BLaER1 treated with 17β-estradiol and CSF1 and Interleukin-3, amounts not matched to agents 10 nM and 100 nM (cell line): ENCODE measurements around the gene ZNF730.

Source experiments
- H3K27ac ChIP-seq, 11 experiments: shearing (Covaris generic); formaldehyde crosslinking; 2 replicates each; pipeline ENCODE4 v1.8.1; 2022
- H3K27me3 ChIP-seq, 11 experiments: shearing (Covaris generic); formaldehyde crosslinking; 2 replicates each; pipeline ENCODE4 v1.8.1; 2022
- H3K36me3 ChIP-seq, 11 experiments: shearing (Covaris generic); formaldehyde crosslinking; 2 replicates each; pipeline ENCODE4 v1.8.1; 2022
- H3K4me1 ChIP-seq, 10 experiments: shearing (Covaris generic); formaldehyde crosslinking; 2 replicates each; pipeline ENCODE4 v1.8.1; 2022
- H3K4me2 ChIP-seq, 11 experiments: shearing (Covaris generic); formaldehyde crosslinking; 2 replicates each; pipeline ENCODE4 v1.8.1; 2022
- H3K4me3 ChIP-seq, 10 experiments: shearing (Covaris generic); formaldehyde crosslinking; 2 replicates each; pipeline ENCODE4 v1.8.1; 2022
- H3K9ac ChIP-seq, 11 experiments: shearing (Covaris generic); formaldehyde crosslinking; 2 replicates each; pipeline ENCODE4 v1.8.1; 2022
- H3K9me3 ChIP-seq, 11 experiments: shearing (Covaris generic); formaldehyde crosslinking; replicated peaks in 1 of 11; 2 replicates each; pipeline ENCODE4 v1.8.1; 2022
- H4K20me1 ChIP-seq, 11 experiments: shearing (Covaris generic); formaldehyde crosslinking; 2 replicates each; pipeline ENCODE4 v1.8.1; 2022
- Cebpa-rat ChIP-seq, 11 experiments: shearing (Covaris generic); IDR thresholded peaks; 2 replicates each; pipeline ENCODE4 v1.8.1; 2022

The ZNF730 gene

GRCh38 chr19:23190341-23190740 is 73.5 kb downstream of the ZNF730 start:
- no peak overlapping the region for H3K9ac ChIP-seq
- TF ChIP-seq Cebpa-rat (IDR thresholded peaks at IDR 0.05): no peak
- no peaks in the 10 kb centered on the region for H3K27me3 ChIP-seq
- no peak overlapping the region for H3K27ac ChIP-seq
- no peaks in the 10 kb centered on the region for H3K4me1 ChIP-seq
- no peak overlapping the region for H3K4me2 ChIP-seq
- H3K4me3 ChIP-seq: no peak overlapping the region
- no peaks in the 10 kb centered on the region for H3K36me3 ChIP-seq
- H3K9me3 ChIP-seq: peaks cover 37 to 79% (median 46%) of the 10 kb centered on the region in 11 experiments
- no peaks in the 10 kb centered on the region for H4K20me1 ChIP-seq
